ENCODE measurements around the gene REXO5.
A peak's percentile ranks its signal among the peaks of the same experiment; 100 is the strongest.

The REXO5 gene

GRCh38 chr16:20871941-20872815, 65.9 kb downstream of the REXO5 start:
- Histone ChIP-seq H3K4me3 (ENCODE audit: severe bottlenecking) (no peak overlapping the region), H3K27ac (ENCODE audit: poor library complexity, severe bottlenecking) (no peak overlapping the region), H3K27me3 (ENCODE audit: insufficient read depth, poor library complexity, severe bottlenecking) (no peaks in the 10 kb centered on the region), H3K4me1 (ENCODE audit: insufficient read depth, poor library complexity, severe bottlenecking) (peaks cover 46% of the 10 kb centered on the region), H3K9me3 (ENCODE audit: severe bottlenecking) (no peaks in the 10 kb centered on the region), H3K36me3 (ENCODE audit: low read depth) (no peaks in the 10 kb centered on the region)
- TF ChIP-seq CTCF (IDR thresholded peaks at IDR 0.05; ENCODE audit: poor library complexity, severe bottlenecking) = no peak
- DNase-seq (ENCODE audit: low spot score) (no peak), ATAC-seq (ENCODE audit: low read depth) (no peak)

- no peak for ATAC-seq (ENCODE audit: low read depth)
- H3K9me3 ChIP-seq (ENCODE audit: severe bottlenecking) = no peaks in the 10 kb centered on the region
- TF ChIP-seq CTCF (IDR thresholded peaks at IDR 0.05; ENCODE audit: poor library complexity, severe bottlenecking) = no peak
- no peak overlapping the region for H3K4me3 ChIP-seq (ENCODE audit: severe bottlenecking)
- no peaks in the 10 kb centered on the region for H3K27me3 ChIP-seq (ENCODE audit: insufficient read depth, poor library complexity, severe bottlenecking)
- no peak for DNase-seq (ENCODE audit: low spot score)
- no peaks in the 10 kb centered on the region for H3K36me3 ChIP-seq (ENCODE audit: low read depth)
- peak overlapping the region; percentile 80 for H3K27ac ChIP-seq (ENCODE audit: poor library complexity, severe bottlenecking)
- H3K4me1 ChIP-seq (ENCODE audit: insufficient read depth, poor library complexity, severe bottlenecking) = peaks cover 38% of the 10 kb centered on the region
These were observed 67.0 kb downstream of the REXO5 start for GRCh38 chr16:20873331-20873730.

- Histone ChIP-seq H3K36me3 (ENCODE audit: low read depth) (no peaks in the 10 kb centered on the region), H3K4me3 (ENCODE audit: severe bottlenecking) (no peak overlapping the region)
These were observed 67.8 kb downstream of the REXO5 start for GRCh38 chr16:20874088-20874581.

GRCh38 chr16:20875355-20875650, 69.0 kb downstream of the REXO5 start:
- DNase-seq (ENCODE audit: low spot score) = no peak
- Histone ChIP-seq H3K36me3 (ENCODE audit: low read depth) (no peaks in the 10 kb centered on the region), H3K27ac (ENCODE audit: poor library complexity, severe bottlenecking) (peak overlapping the region; percentile 80), H3K27me3 (ENCODE audit: insufficient read depth, poor library complexity, severe bottlenecking) (no peaks in the 10 kb centered on the region), H3K4me1 (ENCODE audit: insufficient read depth, poor library complexity, severe bottlenecking) (peaks cover 39% of the 10 kb centered on the region), H3K4me3 (ENCODE audit: severe bottlenecking) (no peak overlapping the region), H3K9me3 (ENCODE audit: severe bottlenecking) (no peaks in the 10 kb centered on the region)
- ATAC-seq (ENCODE audit: low read depth) = no peak
- TF ChIP-seq CTCF (IDR thresholded peaks at IDR 0.05; ENCODE audit: poor library complexity, severe bottlenecking) = no peak

More at GRCh38 chr16:20874088-20874581, 67.8 kb downstream of the REXO5 start:
- H3K4me1 ChIP-seq (ENCODE audit: insufficient read depth, poor library complexity, severe bottlenecking) = peaks cover 39% of the 10 kb centered on the region
- no peaks in the 10 kb centered on the region for H3K9me3 ChIP-seq (ENCODE audit: severe bottlenecking)
- no peak for TF ChIP-seq CTCF (IDR thresholded peaks at IDR 0.05; ENCODE audit: poor library complexity, severe bottlenecking)
- DNase-seq (ENCODE audit: low spot score) (no peak), ATAC-seq (ENCODE audit: low read depth) (peak; percentile 64; the same call in 2 of the 3 replicates)
- peak overlapping the region; percentile 80 for H3K27ac ChIP-seq (ENCODE audit: poor library complexity, severe bottlenecking)
- no peaks in the 10 kb centered on the region for H3K27me3 ChIP-seq (ENCODE audit: insufficient read depth, poor library complexity, severe bottlenecking)

GRCh38 chr16:20878682-20879147, 72.4 kb downstream of the REXO5 start:
- Histone ChIP-seq H3K9me3 (ENCODE audit: severe bottlenecking) (no peaks in the 10 kb centered on the region), H3K4me3 (ENCODE audit: severe bottlenecking) (no peak overlapping the region)
- no peak for TF ChIP-seq CTCF (IDR thresholded peaks at IDR 0.05; ENCODE audit: poor library complexity, severe bottlenecking)

More at GRCh38 chr16:20878682-20879147, 72.4 kb downstream of the REXO5 start:
- Histone ChIP-seq H3K4me1 (ENCODE audit: insufficient read depth, poor library complexity, severe bottlenecking) (peaks cover 35% of the 10 kb centered on the region), H3K27me3 (ENCODE audit: insufficient read depth, poor library complexity, severe bottlenecking) (no peaks in the 10 kb centered on the region), H3K36me3 (ENCODE audit: low read depth) (no peaks in the 10 kb centered on the region), H3K27ac (ENCODE audit: poor library complexity, severe bottlenecking) (peak overlapping the region; percentile 71)
- ATAC-seq (ENCODE audit: low read depth) = no peak
- no peak for DNase-seq (ENCODE audit: low spot score)
